Cardiac fibroblast (primary cell): ENCODE results near the gene NDUFA6.

Experiments
- DNase-seq, 2 donors: peaks; one replicate each; pipeline versions ENCODE4 v3.0.0 to v3.0.0-alpha.2; 2010; ENCODE audit warnings: low read depth in 2 of 2
- H3K4me3 ChIP-seq, 2 donors: replicated peaks in 1 of 2; 1 replicate in 1 of 2; 2 replicates in 1 of 2; pipeline ENCODE4 v1.5.1; 2011; ENCODE audit warnings: low read depth in 2 of 2, low read length in 2 of 2, mild to moderate bottlenecking in 2 of 2, moderate library complexity in 1 of 2
- TF ChIP-seq, protein P1 (sequence below): IDR thresholded peaks from one replicate; pipeline ENCODE4 v1.5.1; 2011; ENCODE audit warnings: low read depth, mild to moderate bottlenecking, low read length, inconsistent platforms

NDUFA6 gene

DNA sequence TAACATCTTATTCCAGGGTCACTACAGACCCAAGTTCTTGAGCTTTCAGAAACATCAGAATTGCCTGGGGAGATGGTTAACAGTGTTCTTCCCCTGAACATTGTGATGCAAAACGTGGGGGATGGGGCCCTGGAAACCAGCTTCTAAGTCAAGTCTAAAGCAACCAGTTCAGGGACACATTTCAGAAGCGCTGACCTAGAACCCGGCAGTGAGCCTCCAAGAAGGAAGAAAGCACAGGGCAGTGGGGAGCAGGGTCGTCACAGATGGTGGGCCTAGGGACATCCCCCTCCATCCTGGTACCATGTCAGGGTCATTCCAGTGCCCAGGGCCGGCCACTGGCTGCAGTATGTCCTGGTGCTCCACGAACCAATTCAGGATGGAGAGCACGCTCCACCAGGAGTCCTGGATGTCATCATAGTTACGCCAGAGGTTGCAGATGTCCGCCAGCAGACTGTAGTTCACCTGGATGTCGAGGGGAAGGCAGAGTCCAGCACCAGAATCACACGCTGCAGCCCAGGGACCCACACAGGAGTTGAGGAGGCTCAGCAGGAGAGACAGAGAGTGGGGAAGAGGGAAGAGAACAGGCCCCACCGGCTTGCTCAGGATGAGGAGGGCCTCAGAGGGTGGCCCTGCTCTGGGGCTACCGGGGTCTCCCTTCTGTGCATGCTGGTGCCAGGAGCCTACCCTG lies 25.0 kb downstream of the NDUFA6 start:
- TF ChIP-seq, protein P1, sequence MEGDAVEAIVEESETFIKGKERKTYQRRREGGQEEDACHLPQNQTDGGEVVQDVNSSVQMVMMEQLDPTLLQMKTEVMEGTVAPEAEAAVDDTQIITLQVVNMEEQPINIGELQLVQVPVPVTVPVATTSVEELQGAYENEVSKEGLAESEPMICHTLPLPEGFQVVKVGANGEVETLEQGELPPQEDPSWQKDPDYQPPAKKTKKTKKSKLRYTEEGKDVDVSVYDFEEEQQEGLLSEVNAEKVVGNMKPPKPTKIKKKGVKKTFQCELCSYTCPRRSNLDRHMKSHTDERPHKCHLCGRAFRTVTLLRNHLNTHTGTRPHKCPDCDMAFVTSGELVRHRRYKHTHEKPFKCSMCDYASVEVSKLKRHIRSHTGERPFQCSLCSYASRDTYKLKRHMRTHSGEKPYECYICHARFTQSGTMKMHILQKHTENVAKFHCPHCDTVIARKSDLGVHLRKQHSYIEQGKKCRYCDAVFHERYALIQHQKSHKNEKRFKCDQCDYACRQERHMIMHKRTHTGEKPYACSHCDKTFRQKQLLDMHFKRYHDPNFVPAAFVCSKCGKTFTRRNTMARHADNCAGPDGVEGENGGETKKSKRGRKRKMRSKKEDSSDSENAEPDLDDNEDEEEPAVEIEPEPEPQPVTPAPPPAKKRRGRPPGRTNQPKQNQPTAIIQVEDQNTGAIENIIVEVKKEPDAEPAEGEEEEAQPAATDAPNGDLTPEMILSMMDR: no peak
- no peak for DNase-seq
- no peak overlapping the region for H3K4me3 ChIP-seq

DNA sequence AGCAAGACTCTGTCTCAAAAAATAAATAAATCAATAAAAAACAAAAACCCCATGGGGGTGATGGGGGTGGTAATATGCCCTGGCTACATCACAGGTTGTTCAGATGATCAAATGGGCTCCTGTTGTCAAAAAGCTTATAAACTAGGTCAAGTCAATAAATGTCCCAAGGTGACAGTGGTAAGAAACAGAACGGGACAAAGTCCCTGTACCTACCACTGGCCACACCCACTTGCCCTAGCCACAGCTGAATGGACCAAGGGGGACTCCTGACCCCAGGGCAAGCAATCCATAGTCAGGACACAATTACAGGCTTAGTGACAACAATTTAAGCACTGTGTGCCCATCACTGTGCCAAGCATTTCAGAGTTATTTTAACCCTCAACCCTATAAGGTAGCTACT lies 25.9 kb downstream of the NDUFA6 start:
- no peak for DNase-seq
- no peak overlapping the region for H3K4me3 ChIP-seq
- TF ChIP-seq, protein P1: no peak

DNA sequence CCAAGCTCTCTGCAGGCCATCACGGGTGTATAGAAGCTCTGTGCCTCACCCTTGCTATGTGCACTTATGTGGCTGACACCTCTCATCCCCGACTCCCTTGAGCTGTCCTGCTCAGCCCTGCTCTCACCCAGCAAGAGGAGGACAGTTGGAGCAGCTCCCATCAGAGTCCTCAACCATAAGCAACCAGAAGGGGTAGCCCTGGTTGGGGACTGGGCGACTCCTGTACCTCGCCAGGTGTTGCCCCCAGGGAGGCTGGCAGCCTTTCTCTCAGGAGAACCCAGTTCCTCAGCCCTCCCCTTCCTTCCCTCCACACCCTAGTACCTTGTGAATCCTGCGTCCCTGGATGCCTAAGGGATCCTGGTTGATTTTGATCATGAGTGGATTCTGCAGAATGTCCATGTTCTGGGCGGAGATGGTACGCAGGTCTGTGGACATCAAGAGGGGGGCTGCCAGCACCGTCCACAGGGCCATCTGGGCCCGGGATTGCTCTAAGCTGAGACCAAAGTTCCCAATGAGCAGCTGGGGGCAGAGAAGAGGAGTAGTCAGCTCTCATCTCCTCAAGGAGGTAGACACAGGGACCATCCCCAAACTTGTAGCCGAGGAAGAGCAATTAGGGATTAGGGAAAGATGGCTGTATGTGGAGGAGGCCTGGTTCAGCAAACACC lies 27.9 kb downstream of the NDUFA6 start:
- no peak for DNase-seq
- TF ChIP-seq, protein P1: no peak
- no peak overlapping the region for H3K4me3 ChIP-seq

DNA sequence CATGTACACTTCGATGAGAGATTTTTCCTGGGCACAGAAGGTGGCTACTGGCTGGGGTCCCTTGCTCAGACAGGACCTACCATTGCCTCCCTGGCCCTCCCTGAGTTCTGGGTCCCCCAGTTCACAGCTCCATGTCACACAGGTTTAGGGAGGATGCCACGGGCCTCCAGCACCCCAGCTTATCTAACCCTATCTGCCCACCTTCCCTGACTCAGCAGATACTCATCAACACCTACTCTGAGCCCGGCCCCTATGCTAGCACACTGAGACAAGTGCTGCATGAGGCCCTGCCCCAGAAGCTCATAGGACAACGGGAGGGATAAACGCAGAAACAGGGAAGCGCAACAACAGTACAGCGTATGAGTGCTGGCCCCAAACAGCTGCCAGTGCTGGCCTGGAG lies 29.5 kb downstream of the NDUFA6 start:
- no peak for DNase-seq
- TF ChIP-seq, protein P1: no peak
- no peak overlapping the region for H3K4me3 ChIP-seq

DNA sequence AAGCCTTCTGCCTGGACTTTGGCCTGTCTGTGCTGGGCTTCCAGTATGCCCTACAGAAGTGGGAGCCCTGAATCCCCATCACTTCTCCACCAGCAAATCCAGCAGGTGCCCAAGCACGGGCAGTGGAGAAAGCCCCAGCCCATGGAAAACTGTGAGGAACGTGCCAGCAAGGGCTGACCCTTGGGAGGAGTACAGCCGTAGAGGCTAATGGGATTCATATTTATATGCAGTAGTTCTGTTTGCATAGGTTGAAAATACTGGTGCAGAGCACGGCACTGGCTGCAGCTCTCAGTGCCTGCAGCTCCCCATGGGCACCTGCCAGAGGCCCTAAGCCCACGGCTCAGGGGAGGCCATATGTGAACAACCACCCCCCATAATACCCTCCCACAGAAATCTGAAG lies 30.1 kb downstream of the NDUFA6 start:
- TF ChIP-seq, protein P1: no peak
- DNase-seq: no peak
- H3K4me3 ChIP-seq: no peak overlapping the region

DNA sequence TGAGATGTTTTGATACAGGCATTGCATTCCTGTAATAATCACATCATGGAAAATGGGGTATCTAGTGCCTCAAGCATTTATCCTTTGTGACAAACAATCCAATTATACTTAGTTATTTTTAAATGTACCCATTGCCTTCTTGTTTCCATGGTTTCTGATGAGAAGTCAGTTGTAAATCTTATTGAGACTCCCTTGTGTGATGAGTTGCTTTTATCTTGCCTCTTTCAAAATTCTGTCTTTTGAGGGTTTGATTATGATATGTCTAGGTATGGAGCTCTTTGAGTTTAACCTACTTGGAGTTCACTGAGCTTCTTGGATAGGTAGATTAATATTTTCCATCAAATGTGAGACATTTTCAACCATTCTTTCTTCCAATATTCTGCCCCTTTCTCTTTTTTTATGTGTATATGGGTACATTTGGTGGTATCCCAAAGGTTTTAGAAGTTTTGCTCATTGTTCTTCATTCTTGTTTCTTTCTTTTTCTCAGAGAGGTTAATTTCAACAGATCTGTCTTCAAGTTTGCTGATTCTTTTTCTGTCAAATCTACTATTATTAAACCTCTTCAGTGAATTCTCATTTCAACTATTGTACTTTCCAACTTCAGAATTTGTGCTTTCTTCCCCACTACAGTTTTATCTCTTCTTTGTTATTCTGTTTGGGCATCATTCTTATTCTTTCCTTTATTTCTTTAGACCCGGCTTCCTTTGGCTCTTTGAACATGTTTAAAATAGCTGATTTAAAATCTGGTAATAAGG lies 33.6 kb downstream of the NDUFA6 start:
- TF ChIP-seq, protein P1: no peak
- DNase-seq: no peak
- no peak overlapping the region for H3K4me3 ChIP-seq
